SK-N-SH (cell line): ENCODE results near the gene IRX2. TPM values are rescaled to one million over a fixed set of nuclear protein-coding genes. Genes with fewer than 3 reads are reported as not detected.

Experiments used
- CTCF ChIA-PET: fragments of 300-600, 350-600 bp; formaldehyde crosslinking; extraction: SDS; loops from one replicate; lab custom pipeline; 2021; lab: Yijun Ruan, JAX
- POLR2A ChIA-PET: fragments of 350-600 bp; sonication (Branson Sonifier 250); formaldehyde crosslinking; extraction: SDS; loops from one replicate; lab custom pipeline; 2020; ENCODE audit warnings: antibody characterized with exemption, inconsistent platforms; lab: Yijun Ruan, JAX
- DNase-seq: peaks from one replicate; pipeline ENCODE4 v3.0.0; 2012
- H2AFZ ChIP-seq: fragments of 200-600 bp; sonication (generic); 2 replicates; pipeline ENCODE4 v1.8.1; 2016; ENCODE audit warnings: antibody characterized with exemption, mild to moderate bottlenecking, low read depth
- H3F3A ChIP-seq: fragments of 200-600 bp; sonication (generic); replicated peaks from 2 replicates; pipeline ENCODE3; 2016; ENCODE audit warnings: antibody characterized with exemption, mild to moderate bottlenecking; ENCODE audit not compliant: insufficient read depth
- H3K27ac ChIP-seq, 2 experiments: fragments of 200-500 bp in 1 of 2; fragments of 200-600 bp in 1 of 2; sonication (Bioruptor generic) in 1 of 2; sonication (generic), shearing (Covaris generic) in 1 of 2; 2 replicates each; pipeline versions ENCODE4 v1.5.1 to v1.6.1; 2014 to 2016; ENCODE audit warnings: low read depth in 2 of 2, inconsistent platforms in 1 of 2, low read length in 1 of 2, mild to moderate bottlenecking in 1 of 2, mixed read lengths in 1 of 2
- H3K27me3 ChIP-seq: fragments of 200-600 bp; sonication (generic), shearing (Covaris generic); 2 replicates; pipeline ENCODE4 v1.6.1; 2016; ENCODE audit warnings: mixed run types; ENCODE audit not compliant: insufficient read depth
- H3K36me3 ChIP-seq, 2 experiments: fragments of 200-500 bp in 1 of 2; fragments of 200-600 bp in 1 of 2; sonication (Bioruptor generic) in 1 of 2; sonication (generic) in 1 of 2; replicated peaks in 1 of 2; 2 replicates each; pipeline versions ENCODE3 to v1.5.1; 2014 to 2016; ENCODE audit warnings: low read length in 1 of 2, mild to moderate bottlenecking in 1 of 2; ENCODE audit not compliant: insufficient read depth in 2 of 2, control insufficient read depth in 1 of 2
- H3K4me1 ChIP-seq, 2 experiments: fragments of 200-500 bp in 1 of 2; fragments of 200-600 bp in 1 of 2; sonication (Bioruptor generic) in 1 of 2; sonication (generic), shearing (Covaris generic) in 1 of 2; 2 replicates each; pipeline versions ENCODE4 v1.5.1 to v1.6.1; 2014 to 2016; ENCODE audit warnings: low read depth in 1 of 2, low read length in 1 of 2, mixed run types in 1 of 2; ENCODE audit not compliant: insufficient read depth in 2 of 2, control insufficient read depth in 1 of 2
- H3K4me2 ChIP-seq: fragments of 200-600 bp; sonication (generic), shearing (Covaris generic); 2 replicates; pipeline ENCODE4 v1.6.1; 2017; ENCODE audit warnings: mixed run types
- H3K4me3 ChIP-seq, 2 experiments: fragments of 200-500 bp in 1 of 2; fragments of 200-600 bp in 1 of 2; sonication (Bioruptor generic) in 1 of 2; sonication (generic), shearing (Covaris generic) in 1 of 2; 2 replicates each; pipeline versions ENCODE4 v1.5.1 to v1.8.1; 2014 to 2016; ENCODE audit warnings: low read depth in 2 of 2, inconsistent platforms in 1 of 2, low read length in 1 of 2, mild to moderate bottlenecking in 1 of 2, mixed read lengths in 1 of 2, moderate library complexity in 1 of 2
- H3K79me2 ChIP-seq: fragments of 200-600 bp; sonication (generic); 2 replicates; pipeline ENCODE4 v1.8.1; 2017; ENCODE audit warnings: mild to moderate bottlenecking; ENCODE audit not compliant: insufficient read depth
- H3K9ac ChIP-seq: fragments of 200-600 bp; sonication (generic); 2 replicates; pipeline ENCODE4 v1.6.1; 2017; ENCODE audit warnings: mixed run types
- H3K9me2 ChIP-seq: fragments of 200-600 bp; sonication (generic); 2 replicates; pipeline ENCODE4 v1.6.1; 2017; ENCODE audit warnings: mixed run types
- H3K9me3 ChIP-seq: fragments of 200-600 bp; sonication (generic); 2 replicates; pipeline ENCODE4 v1.6.1; 2017; ENCODE audit warnings: mixed run types, mild to moderate bottlenecking, moderate library complexity
- H4K20me1 ChIP-seq: fragments of 200-600 bp; sonication (generic); 2 replicates; pipeline ENCODE4 v1.6.1; 2017; ENCODE audit warnings: mild to moderate bottlenecking, mixed run types; ENCODE audit not compliant: insufficient read depth
- CTCF ChIP-seq: fragments of 200-600 bp; sonication (generic); IDR thresholded peaks from 2 replicates; pipeline ENCODE4 v1.6.1; 2017; ENCODE audit warnings: antibody characterized with exemption, mild to moderate bottlenecking, moderate library complexity
- FOXJ3 ChIP-seq: sonication (generic); formaldehyde crosslinking; IDR thresholded peaks from 2 replicates; pipeline ENCODE4 v1.5.1; 2020; ENCODE audit warnings: mild to moderate bottlenecking, missing genetic modification reagents
- IRF3 ChIP-seq: fragments of 150-350 bp; IDR thresholded peaks from 2 replicates; pipeline ENCODE4 v1.6.1; 2016; ENCODE audit warnings: mild to moderate bottlenecking, low read depth, low read length
- MAX ChIP-seq: IDR thresholded peaks from 2 replicates; pipeline ENCODE4 v1.4.0; 2012; ENCODE audit warnings: low read depth
- MXI1 ChIP-seq: IDR thresholded peaks from 2 replicates; pipeline ENCODE4 v1.6.1; 2012; ENCODE audit warnings: mild to moderate bottlenecking, low read depth, low read length, improper control_type of control experiment
- NRF1 ChIP-seq: IDR thresholded peaks from 2 replicates; pipeline ENCODE4 v1.6.1; 2012; ENCODE audit warnings: low read depth, mild to moderate bottlenecking, low read length
- REST ChIP-seq: IDR thresholded peaks from 2 replicates; pipeline ENCODE4 v1.6.1; 2012; ENCODE audit warnings: mild to moderate bottlenecking, low read depth, low read length, moderate library complexity
- TAF1 ChIP-seq: IDR thresholded peaks from 2 replicates; pipeline ENCODE4 v1.6.1; 2012; ENCODE audit warnings: low read depth, mild to moderate bottlenecking, low read length, moderate library complexity, borderline replicate concordance
- TEAD4 ChIP-seq: IDR thresholded peaks from 2 replicates; pipeline ENCODE4 v1.4.0; 2012; ENCODE audit warnings: mild to moderate bottlenecking, borderline replicate concordance; ENCODE audit not compliant: insufficient read depth
- USF1 ChIP-seq: IDR thresholded peaks from 2 replicates; pipeline ENCODE4 v1.4.0; 2012; ENCODE audit warnings: low read depth, borderline replicate concordance
- ZBTB33 ChIP-seq: IDR thresholded peaks from 2 replicates; pipeline ENCODE4 v1.4.0; 2012; ENCODE audit warnings: low read depth, borderline replicate concordance
- WGBS: methylation state at CpG from one replicate; pipeline ENCODE4 v1.1.6; 2017; ENCODE audit warnings: low lambda C conversion rate; 5-methylcytosine and 5-hydroxymethylcytosine counted together
- polyA plus RNA-seq, 3 experiments: library from polyadenylated mRNA; depleted of rRNA; stranded (reverse); fragments of >200 nt; gene quantifications; 2 replicates each; pipeline ENCODE4 v1.2.3, GENCODE V29; 2012

The IRX2 gene
- polyA plus RNA-seq, 1 of the 3 experiments (the other 2 are of a cell fraction) = not detected

GRCh38 chr5:2740051-2740875, 11.2 kb downstream of the IRX2 start:
- TF ChIP-seq ZBTB33 (no peak), CTCF (no peak), MXI1 (no peak), TAF1 (no peak), MAX (no peak), FOXJ3 (CRISPR knock-in tag) (no peak), NRF1 (no peak), IRF3 (no peak), TEAD4 (no peak), REST (no peak), USF1 (no peak)
- Histone ChIP-seq H3K4me2 (no peak overlapping the region), H4K20me1 (no peaks in the 10 kb centered on the region), H3K36me3 (no peaks in the 10 kb centered on the region), H3F3A (no peaks in the 10 kb centered on the region), H3K9ac (no peak overlapping the region), H3K9me3 (no peaks in the 10 kb centered on the region), H3K27me3 (peaks cover 71% of the 10 kb centered on the region), H3K9me2 (no peaks in the 10 kb centered on the region), H2AFZ (no peak overlapping the region), H3K79me2 (no peaks in the 10 kb centered on the region), H3K4me3 (no peak overlapping the region), H3K4me1 (no peaks in the 10 kb centered on the region), H3K27ac (no peak overlapping the region)
- 18% methylated on average over 22 of the region's 59 CpGs for WGBS
- CTCF ChIA-PET = no interaction called here
- POLR2A ChIA-PET = no interaction called here
- no peak for DNase-seq
